Left hindlimb (tissue), 1 donor: ENCODE results near the gene UTP25.
"Not testable (repeated sequence)": the region's sequence is repeated elsewhere in the genome, so short reads cannot be mapped to it uniquely, and the experiment has no call there.

Experiments
- DNase-seq: peaks from one replicate; pipeline ENCODE4 v3.0.0-alpha.2; 2018

UTP25 gene

GRCh38 chr1:209875515-209875914 is 47.7 kb downstream of the UTP25 start:
- no peak for DNase-seq

GRCh38 chr1:209876078-209876800 is 48.5 kb downstream of the UTP25 start:
- no peak for DNase-seq

GRCh38 chr1:209877087-209877764 is 49.5 kb downstream of the UTP25 start:
- no peak for DNase-seq

GRCh38 chr1:209878964-209879363 is 51.2 kb downstream of the UTP25 start:
- no peak for DNase-seq

GRCh38 chr1:209879539-209879938 is 51.8 kb downstream of the UTP25 start:
- no peak for DNase-seq

GRCh38 chr1:209880031-209880430 is 52.3 kb downstream of the UTP25 start:
- DNase-seq, result no peak

- DNase-seq, result no peak
These were observed 53.8 kb downstream of the UTP25 start for GRCh38 chr1:209881619-209882018.

- DNase-seq, result no peak
These were observed 54.5 kb downstream of the UTP25 start for GRCh38 chr1:209882286-209882685.

- DNase-seq, result no peak
These were observed 55.2 kb downstream of the UTP25 start for GRCh38 chr1:209882942-209883340.

GRCh38 chr1:209883341-209883971 is 55.7 kb downstream of the UTP25 start:
- DNase-seq, result no peak

- DNase-seq, result no peak
These were observed 56.5 kb downstream of the UTP25 start for GRCh38 chr1:209884249-209884648.

GRCh38 chr1:209884665-209885117 is 56.9 kb downstream of the UTP25 start:
- DNase-seq, result no peak

GRCh38 chr1:209885403-209886218 is 57.8 kb downstream of the UTP25 start:
- no peak for DNase-seq

- no peak for DNase-seq
These were observed 58.4 kb downstream of the UTP25 start for GRCh38 chr1:209886219-209886536.

GRCh38 chr1:209888291-209889076 is 60.7 kb downstream of the UTP25 start:
- not testable (repeated sequence) for DNase-seq

- no peak for DNase-seq
These were observed 61.3 kb downstream of the UTP25 start for GRCh38 chr1:209889077-209889418.

GRCh38 chr1:209890641-209891330 is 63.0 kb downstream of the UTP25 start:
- DNase-seq, result no peak

GRCh38 chr1:209893751-209894150 is 66.0 kb downstream of the UTP25 start:
- no peak for DNase-seq

- no peak for DNase-seq
These were observed 67.9 kb downstream of the UTP25 start for GRCh38 chr1:209895709-209896108.

- no peak for DNase-seq
These were observed 68.6 kb downstream of the UTP25 start for GRCh38 chr1:209896346-209896745.

GRCh38 chr1:209898271-209898670 is 70.5 kb downstream of the UTP25 start:
- not testable (repeated sequence) for DNase-seq

- not testable (repeated sequence) for DNase-seq
These were observed 71.1 kb downstream of the UTP25 start for GRCh38 chr1:209898851-209899250.
